Central memory CD8-positive, alpha-beta T cell (primary cell): ENCODE measurements around the gene NUPR1.

Experiments used
- ATAC-seq: fragments of 150-1000 bp; cut with Tn5 transposase; replicated peaks from 2 replicates; pipeline ENCODE4 v1.10.0; 2022; ENCODE audit warnings: mild to moderate bottlenecking, moderate FRiP score, moderate number of reproducible peaks; ENCODE audit not compliant: poor library complexity, severe bottlenecking; ENCODE audit errors: extremely low read depth
- DNase-seq, 2 donors: peaks; one replicate each; pipeline ENCODE4 v3.0.0; 2021; ENCODE audit warnings: low spot score in 2 of 2
- H3K27ac Mint-ChIP-seq: one replicate; pipeline ENCODE4 v1.8.0; 2022; ENCODE audit warnings: low read depth, mild to moderate bottlenecking, moderate library complexity, mixed read lengths
- H3K27me3 Mint-ChIP-seq: one replicate; pipeline ENCODE4 v1.8.0; 2022; ENCODE audit warnings: mixed read lengths
- H3K36me3 Mint-ChIP-seq: one replicate; pipeline ENCODE4 v1.8.0; 2022; ENCODE audit warnings: mild to moderate bottlenecking, moderate library complexity, mixed read lengths; ENCODE audit not compliant: insufficient read depth
- H3K4me1 Mint-ChIP-seq: one replicate; pipeline ENCODE4 v1.8.0; 2022; ENCODE audit warnings: mixed read lengths
- H3K4me3 Mint-ChIP-seq: one replicate; pipeline ENCODE4 v1.8.0; 2022; ENCODE audit warnings: mild to moderate bottlenecking, moderate library complexity, mixed read lengths
- H3K9me3 Mint-ChIP-seq: one replicate; pipeline ENCODE4 v1.8.0; 2022; ENCODE audit warnings: mixed read lengths

NUPR1 gene, protein sequence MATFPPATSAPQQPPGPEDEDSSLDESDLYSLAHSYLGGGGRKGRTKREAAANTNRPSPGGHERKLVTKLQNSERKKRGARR

GRCh38 chr16:28538733-28539596 lies at the start of gene NUPR1:
Gene NUPR1 (minus strand): TSS chr16:28538974. CDS start chr16:28538907, 67 bp downstream.
- Mint-ChIP-seq H3K4me1 (peaks cover 24% of the 10 kb centered on the region), H3K9me3 (peaks cover 4% of the 10 kb centered on the region), H3K4me3 (no peak within 1 kb of the TSS), H3K27ac (peak within 1 kb of the TSS; percentile 41), H3K27me3 (peaks cover 17% of the 10 kb centered on the region), H3K36me3 (peaks cover 3% of the 10 kb centered on the region)
- no peak for DNase-seq
- ATAC-seq: no peak

GRCh38 chr16:28587386-28587785 lies 48.6 kb upstream of the NUPR1 start:
- H3K27ac Mint-ChIP-seq: no peak overlapping the region
- H3K4me1 Mint-ChIP-seq: no peaks in the 10 kb centered on the region
- H3K27me3 Mint-ChIP-seq: no peaks in the 10 kb centered on the region

GRCh38 chr16:28586466-28586865 lies 47.7 kb upstream of the NUPR1 start:
- DNase-seq (no peak), ATAC-seq (no peak)
- Mint-ChIP-seq H3K9me3 (no peaks in the 10 kb centered on the region), H3K4me3 (no peak overlapping the region), H3K27ac (no peak overlapping the region), H3K4me1 (no peaks in the 10 kb centered on the region), H3K27me3 (no peaks in the 10 kb centered on the region), H3K36me3 (peaks cover 51% of the 10 kb centered on the region)

More at GRCh38 chr16:28587386-28587785, 48.6 kb upstream of the NUPR1 start:
- DNase-seq (no peak), ATAC-seq (no peak)
- H3K4me3 Mint-ChIP-seq: no peak overlapping the region
- peaks cover 45% of the 10 kb centered on the region for H3K36me3 Mint-ChIP-seq
- no peaks in the 10 kb centered on the region for H3K9me3 Mint-ChIP-seq

- Mint-ChIP-seq H3K4me1 (no peaks in the 10 kb centered on the region), H3K27ac (no peak overlapping the region), H3K9me3 (no peaks in the 10 kb centered on the region), H3K4me3 (no peak overlapping the region), H3K27me3 (no peaks in the 10 kb centered on the region), H3K36me3 (peaks cover 54% of the 10 kb centered on the region)
- DNase-seq: no peak
- no peak for ATAC-seq
These were observed 46.9 kb upstream of the NUPR1 start for GRCh38 chr16:28585674-28586073.

- Mint-ChIP-seq H3K9me3 (no peaks in the 10 kb centered on the region), H3K36me3 (peaks cover 49% of the 10 kb centered on the region), H3K27ac (no peak overlapping the region), H3K27me3 (no peaks in the 10 kb centered on the region), H3K4me3 (no peak overlapping the region), H3K4me1 (no peaks in the 10 kb centered on the region)
- ATAC-seq (no peak), DNase-seq (no peak)
These were observed 42.0 kb upstream of the NUPR1 start for GRCh38 chr16:28580726-28581315.

- no peaks in the 10 kb centered on the region for H3K9me3 Mint-ChIP-seq
These were observed 36.8 kb upstream of the NUPR1 start for GRCh38 chr16:28575446-28576109.

GRCh38 chr16:28574925-28575324 lies 36.2 kb upstream of the NUPR1 start:
- Mint-ChIP-seq H3K27ac (peak overlapping the region; percentile 66), H3K4me3 (no peak overlapping the region), H3K27me3 (no peaks in the 10 kb centered on the region), H3K9me3 (no peaks in the 10 kb centered on the region), H3K36me3 (peaks cover 18% of the 10 kb centered on the region), H3K4me1 (peaks cover 37% of the 10 kb centered on the region)
- DNase-seq (no peak), ATAC-seq (no peak)

More at GRCh38 chr16:28575446-28576109, 36.8 kb upstream of the NUPR1 start:
- DNase-seq (no peak), ATAC-seq (no peak)
- no peak overlapping the region for H3K4me3 Mint-ChIP-seq
- no peaks in the 10 kb centered on the region for H3K27me3 Mint-ChIP-seq
- H3K4me1 Mint-ChIP-seq: peaks cover 33% of the 10 kb centered on the region
- H3K36me3 Mint-ChIP-seq: peaks cover 18% of the 10 kb centered on the region
- no peak overlapping the region for H3K27ac Mint-ChIP-seq

DNA sequence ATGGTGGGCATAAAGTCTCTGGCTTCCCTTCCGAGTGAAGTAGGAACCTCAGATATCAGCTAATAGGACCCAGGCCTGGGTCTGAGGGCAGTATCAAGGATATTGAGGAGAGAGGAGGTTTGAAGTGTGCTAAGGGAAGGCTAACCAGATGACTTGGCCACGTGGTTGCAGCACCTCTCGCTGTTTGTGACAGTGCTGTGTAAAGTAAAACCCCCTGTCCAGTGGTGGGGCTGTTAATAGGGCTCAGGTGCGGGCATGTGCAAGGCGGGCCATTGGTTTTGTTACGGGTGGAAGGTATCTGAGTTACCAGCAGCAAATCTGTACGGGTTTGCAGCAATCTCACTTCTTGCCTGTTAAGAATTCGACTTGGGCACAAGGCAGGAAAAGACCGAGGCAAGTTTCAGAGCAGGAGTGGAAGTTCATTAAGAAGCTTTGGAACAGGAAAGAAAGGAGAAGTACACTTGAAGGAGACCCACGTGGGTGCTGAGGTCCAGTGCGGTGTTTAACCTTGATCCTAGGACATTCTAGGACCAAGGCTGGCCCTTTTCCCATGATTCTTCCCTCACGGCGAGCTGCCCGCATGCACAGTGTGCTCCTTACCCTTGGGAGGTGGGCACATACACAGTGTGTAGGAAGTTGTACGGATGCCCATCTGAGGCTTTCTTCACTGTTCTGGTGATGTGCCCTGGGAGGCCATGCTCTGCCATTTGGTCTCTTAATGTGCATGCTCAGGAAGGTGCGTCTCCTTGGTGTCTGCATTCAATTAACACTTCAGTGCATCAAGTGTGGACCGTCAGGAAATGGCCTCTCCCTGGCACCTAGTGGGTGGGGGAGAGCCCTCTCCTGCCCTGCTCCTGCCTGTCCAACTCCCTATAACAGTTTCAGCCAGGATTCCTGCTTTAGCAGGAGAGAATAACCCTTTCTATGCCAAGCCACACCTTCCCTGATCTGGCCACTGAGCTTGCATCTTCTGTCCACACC lies 35.3 kb upstream of the NUPR1 start:
- Mint-ChIP-seq H3K27ac (peak overlapping the region; percentile 66), H3K27me3 (no peaks in the 10 kb centered on the region), H3K4me1 (peaks cover 46% of the 10 kb centered on the region), H3K36me3 (peaks cover 13% of the 10 kb centered on the region), H3K9me3 (no peaks in the 10 kb centered on the region), H3K4me3 (no peak overlapping the region)
- ATAC-seq (no peak), DNase-seq (no peak)

GRCh38 chr16:28572696-28573510 lies 34.1 kb upstream of the NUPR1 start:
- Mint-ChIP-seq H3K36me3 (peaks cover 10% of the 10 kb centered on the region), H3K9me3 (no peaks in the 10 kb centered on the region), H3K27me3 (no peaks in the 10 kb centered on the region), H3K4me3 (no peak overlapping the region), H3K4me1 (peaks cover 49% of the 10 kb centered on the region), H3K27ac (peak overlapping the region; percentile 50)
- ATAC-seq (no peak), DNase-seq (no peak)

- no peaks in the 10 kb centered on the region for H3K27me3 Mint-ChIP-seq
- peaks cover 56% of the 10 kb centered on the region for H3K4me1 Mint-ChIP-seq
- peaks cover 9% of the 10 kb centered on the region for H3K36me3 Mint-ChIP-seq
- no peak for ATAC-seq
- H3K9me3 Mint-ChIP-seq: peaks cover 6% of the 10 kb centered on the region
- no peak for DNase-seq
- no peak overlapping the region for H3K4me3 Mint-ChIP-seq
- H3K27ac Mint-ChIP-seq: no peak overlapping the region
These were observed 31.4 kb upstream of the NUPR1 start for GRCh38 chr16:28569968-28570752.

DNA sequence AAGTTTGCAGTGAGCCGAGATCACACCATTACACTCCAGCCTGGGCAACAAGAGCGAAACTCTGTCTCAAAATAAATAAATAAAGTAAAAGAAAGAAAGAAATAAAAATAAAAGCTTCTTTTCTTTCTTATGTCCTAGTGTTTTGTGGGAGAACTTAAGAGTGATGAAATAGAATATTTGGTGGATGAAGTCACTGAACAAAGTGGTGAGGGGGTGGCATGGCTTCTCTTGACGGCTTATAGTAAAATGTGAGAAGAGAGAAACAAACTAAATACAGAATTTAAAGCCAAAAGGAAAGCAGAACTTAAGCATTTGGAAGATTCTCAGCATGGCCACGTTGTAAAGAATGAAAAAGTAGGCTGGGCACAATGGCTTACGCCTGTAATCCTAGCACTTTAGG lies 30.2 kb upstream of the NUPR1 start:
- ATAC-seq (no peak), DNase-seq (no peak)
- no peak overlapping the region for H3K4me3 Mint-ChIP-seq
- peaks cover 5% of the 10 kb centered on the region for H3K36me3 Mint-ChIP-seq
- peaks cover 49% of the 10 kb centered on the region for H3K4me1 Mint-ChIP-seq
- no peaks in the 10 kb centered on the region for H3K27me3 Mint-ChIP-seq
- peak overlapping the region; percentile 29 for H3K27ac Mint-ChIP-seq
- peaks cover 6% of the 10 kb centered on the region for H3K9me3 Mint-ChIP-seq
